Measurements from ENCODE around the gene TRIM27.
"Not testable (repeated sequence)": the region's sequence is repeated elsewhere in the genome, so short reads cannot be mapped to it uniquely, and the experiment has no call there.

Gene TRIM27

DNA sequence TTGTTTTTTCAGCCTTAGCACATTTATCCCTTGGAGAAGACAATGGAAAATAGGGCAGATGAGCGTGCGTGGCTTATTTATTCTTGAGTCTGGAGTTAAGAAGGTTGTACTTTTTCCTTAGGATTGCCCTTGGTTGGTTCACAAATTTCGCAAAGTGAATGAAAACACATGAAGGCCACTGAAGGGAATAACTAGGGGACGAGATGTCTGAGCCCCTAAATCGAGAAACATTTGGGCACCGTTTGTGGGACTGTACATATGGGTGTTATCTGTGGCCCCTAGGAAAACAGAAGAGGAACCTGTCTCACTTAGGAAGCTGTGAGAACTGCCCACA, 19.4 kb upstream of the TRIM27 start:
- DNase-seq (ENCODE audit: low read depth), result no peak

DNA sequence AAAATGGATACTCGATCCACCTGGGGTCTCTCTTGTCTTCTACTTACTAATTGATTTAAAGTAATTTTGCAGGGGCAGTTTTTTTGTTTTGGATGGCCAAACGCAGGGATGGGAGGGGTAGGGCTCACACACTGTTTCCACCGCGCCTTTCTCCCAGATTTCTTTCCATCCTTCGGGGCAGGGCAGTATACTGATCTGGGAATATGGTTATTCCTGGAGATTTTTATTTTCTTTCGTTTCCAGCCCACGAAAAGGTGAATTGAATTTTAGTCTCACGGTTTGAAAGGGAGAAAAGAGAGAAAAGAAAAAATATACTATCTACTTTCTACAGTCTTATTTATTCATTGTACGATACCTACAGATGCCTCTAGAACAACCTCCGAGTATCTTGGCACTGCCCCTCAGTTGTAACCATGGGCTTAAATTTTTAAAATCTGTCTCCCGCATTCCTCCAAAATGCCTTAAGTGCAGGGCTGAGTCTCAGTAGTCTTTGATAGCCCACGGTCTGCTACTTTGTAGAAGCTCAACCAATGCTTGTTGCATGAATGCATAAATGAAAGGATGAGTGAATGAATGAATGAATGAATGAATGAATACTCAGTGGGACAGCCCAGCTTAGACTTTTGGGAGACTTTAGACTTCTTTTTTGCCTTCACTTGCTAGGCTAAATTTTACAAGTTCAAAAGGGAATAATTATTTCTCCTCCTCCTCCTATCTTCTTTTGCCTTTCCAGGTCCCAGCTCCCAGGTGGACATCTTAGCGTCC, 18.1 kb upstream of the TRIM27 start:
- DNase-seq (ENCODE audit: low read depth), result no peak

DNA sequence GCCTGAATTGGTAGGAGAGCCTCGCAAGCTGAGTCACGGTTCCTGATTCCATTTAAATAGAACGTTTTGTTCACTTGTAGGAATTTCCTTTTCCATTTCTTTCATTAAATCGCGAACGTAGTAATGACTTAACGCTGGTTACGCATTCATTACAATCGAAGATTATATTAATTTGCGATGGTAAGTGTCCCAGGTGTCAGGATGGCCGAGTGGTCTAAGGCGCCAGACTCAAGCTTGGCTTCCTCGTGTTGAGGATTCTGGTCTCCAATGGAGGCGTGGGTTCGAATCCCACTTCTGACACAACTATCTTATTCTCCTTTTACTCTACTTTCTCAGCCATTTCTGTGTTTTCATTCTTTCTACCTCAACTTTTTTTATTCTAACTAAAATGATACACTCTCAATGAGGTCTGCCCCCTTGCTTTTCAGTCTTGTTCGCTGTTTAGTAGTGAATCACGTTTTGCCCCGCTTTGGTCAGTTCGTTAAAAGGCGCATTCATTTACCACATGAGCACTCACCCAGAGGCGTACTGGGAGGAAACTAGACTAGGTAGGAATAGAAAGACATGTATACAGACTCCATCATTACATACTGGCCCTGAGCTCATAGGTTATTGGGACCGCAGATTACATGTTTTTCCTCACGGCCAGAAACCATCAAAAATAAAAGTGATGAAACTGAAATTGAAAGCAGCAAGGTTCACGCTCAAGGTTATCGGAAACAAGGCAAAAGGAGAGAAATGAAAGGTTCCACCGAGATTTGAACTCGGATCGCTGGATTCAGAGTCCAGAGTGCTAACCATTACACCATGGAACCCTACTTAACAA, 17.3 kb upstream of the TRIM27 start:
- peak; percentile 42 for DNase-seq (ENCODE audit: low read depth)

DNA sequence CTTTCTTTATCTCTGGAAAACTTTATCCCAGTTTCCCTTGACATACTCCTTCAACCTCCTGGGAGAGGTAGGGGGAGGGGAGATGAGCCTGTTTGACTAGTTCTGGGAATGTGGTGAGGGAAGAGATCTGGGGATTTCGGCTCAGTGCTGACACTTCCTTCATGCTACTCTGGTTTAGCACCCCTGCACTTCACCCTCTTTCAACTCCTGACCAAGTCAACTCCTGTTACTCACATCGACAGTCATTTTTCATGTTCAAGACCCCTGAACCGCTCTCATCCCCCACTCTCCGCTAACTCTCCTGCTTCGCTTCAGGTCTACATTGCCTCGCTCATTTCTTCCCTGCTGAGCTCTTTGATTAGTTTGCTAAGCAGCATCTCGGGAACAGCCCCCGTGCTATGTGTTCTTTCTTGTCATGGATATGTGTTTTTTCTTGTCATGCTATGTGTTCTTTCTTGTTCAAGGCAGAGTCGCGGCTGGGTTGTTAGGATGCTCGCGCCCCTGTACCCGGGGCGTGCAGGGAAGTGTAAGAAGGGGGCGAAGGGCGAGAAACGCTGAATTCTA, 16.6 kb upstream of the TRIM27 start:
- no peak for DNase-seq (ENCODE audit: low read depth)

DNA sequence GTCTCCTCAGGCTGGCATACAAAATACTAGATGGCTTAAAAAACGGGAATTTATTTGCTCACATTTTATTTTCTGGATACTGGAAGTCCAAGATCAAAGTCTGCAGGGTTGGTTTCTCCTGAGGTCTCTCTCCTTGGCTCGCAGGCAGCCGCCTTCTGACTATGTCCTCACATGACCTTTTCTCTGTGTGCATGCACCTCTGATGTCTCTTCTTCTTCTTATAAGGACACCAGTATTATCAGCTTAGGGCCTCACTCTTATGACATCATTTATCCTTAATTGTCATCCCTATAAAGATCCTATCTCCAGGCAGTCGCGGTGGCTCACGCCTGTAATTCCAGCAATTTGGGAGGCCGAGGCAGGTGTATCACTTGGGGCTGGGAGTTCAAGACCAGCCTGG, 9.3 kb upstream of the TRIM27 start:
- no peak for DNase-seq (ENCODE audit: low read depth)

DNA sequence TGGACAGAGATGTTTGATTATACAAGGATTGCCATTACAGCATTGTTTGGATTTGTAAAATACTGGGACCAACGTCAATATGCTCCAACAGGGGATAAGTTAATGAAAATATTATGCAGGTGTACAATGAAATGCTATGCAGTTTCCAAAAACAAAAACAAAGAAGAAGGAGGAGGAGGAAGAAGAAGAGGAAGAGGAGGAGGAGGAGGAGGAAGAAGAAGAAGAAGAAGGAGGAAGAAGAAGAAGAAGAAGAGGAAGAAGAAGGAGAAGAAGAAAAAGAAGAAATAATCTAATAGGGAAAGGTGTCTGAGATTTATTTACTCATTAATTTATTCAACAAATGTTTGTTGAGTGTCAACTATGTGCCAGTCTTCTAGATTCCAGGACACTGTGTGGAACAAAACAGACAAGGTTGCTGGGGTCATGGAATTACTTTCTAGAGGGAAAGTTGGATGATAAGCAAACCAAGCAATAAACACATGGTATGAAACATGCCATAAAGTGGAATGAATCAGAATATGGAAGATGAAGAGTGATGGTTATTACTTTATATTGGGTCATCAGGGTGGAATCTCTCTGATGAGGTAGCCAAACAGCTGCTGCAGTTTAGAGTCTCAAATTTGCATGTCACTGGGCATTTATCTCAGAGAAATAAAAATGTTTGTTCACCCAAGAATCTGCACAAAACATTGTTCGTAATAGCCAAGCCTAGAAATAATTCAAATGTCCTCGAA, 6.3 kb upstream of the TRIM27 start:
- no peak for DNase-seq (ENCODE audit: low read depth)

DNA sequence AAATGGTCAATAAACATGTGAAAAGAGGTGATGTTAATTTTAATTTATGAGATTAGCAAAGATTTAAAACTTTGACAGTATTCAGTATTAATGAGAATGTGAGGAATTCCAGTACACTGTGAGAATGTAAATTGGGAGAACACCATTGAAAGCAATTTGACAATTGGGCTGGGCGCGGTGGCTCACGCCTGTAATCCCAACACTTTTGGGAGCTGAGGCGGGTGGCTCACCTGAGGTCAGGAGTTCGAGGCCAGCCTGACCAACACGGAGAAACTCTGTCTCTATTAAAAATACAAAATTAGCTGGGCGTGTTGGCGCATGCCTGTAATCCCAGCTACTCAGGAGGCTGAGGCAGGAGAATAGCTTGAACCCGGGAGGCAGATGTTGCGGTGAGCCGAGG, 5.6 kb upstream of the TRIM27 start:
- not testable (repeated sequence) for DNase-seq (ENCODE audit: low read depth)

DNA sequence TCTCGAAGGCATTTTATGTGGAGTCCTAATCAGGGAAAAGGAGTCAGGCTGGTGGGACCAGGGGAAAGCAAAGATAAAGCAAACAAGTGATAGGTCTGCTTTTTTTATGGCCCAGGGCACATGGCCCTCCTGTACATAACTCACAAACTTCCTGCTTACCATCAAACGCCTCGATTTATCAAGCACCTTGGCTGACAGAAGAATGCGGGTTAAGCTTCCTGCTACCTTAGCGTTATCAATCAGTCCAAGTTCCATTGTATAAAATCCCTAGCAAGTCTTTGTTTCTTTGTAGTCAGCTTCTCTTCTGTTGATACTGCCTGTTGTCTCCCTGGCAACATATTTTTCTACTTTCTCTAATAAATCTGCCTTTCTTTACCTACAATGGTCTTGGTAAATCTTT, 4.1 kb upstream of the TRIM27 start:
- DNase-seq (ENCODE audit: low read depth), result no peak

DNA sequence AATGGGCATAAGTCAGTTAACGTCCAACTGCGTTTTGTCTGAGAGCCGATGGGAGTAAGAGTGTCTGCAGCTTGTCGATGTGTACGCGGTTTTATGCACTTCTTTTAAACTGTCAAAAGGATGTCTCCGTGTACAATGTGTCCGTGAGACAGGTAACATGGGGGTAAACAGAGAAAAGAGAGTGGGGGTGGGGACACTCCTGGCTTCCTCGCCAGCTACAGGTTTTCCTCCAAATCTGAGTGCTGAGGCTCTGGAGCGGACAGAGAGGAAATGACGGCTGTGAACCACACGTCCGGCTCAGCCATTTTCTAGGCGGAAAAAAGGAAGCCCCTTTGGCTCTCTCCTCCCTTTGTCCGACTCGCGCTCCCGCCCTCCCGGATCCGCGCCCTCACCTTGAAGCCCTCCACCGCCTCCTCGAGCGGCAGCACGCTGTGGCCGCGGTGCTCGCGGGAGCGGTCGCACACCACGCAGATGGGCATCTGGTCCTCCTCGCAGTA, 916 bp downstream of the TRIM27 start:
- no peak for DNase-seq (ENCODE audit: low read depth)

DNA sequence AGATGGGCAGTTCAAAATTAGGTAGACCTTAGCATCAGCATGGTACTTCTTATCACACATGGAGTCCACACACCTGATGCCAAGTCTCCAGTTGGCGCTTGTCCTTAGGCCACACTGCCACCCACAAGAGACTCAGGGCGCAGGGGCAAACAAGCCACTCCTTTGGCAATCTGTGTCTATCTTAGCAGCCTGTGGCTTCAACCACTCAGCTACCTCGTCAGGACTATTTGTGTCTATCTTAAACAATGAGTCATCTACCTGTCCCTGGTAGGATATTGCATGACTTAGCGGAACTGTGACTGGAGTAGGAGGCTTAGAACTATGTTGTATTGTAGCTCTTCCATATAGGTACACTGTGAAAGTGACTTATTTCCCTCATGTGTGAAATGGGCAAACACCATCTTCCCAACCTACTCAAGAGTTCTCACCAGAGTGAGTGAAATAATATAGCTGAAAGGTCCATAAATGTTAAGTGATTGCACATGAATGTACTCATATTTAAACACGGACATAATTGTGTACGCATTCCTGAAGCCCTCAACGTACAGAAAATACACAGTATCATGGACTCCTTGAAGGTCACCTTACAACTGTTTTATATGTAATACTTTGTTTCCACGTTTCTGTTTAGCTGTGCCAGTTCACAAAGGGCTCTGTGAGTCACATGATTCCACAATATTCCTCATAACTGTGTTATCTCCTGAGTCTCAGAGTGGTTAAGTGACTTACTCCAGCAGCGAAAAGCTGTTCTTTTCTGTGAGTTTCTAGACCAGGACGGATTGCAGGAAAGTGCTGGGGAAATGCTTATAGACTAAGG, 1.6 kb downstream of the TRIM27 start:
- DNase-seq (ENCODE audit: low read depth), result no peak

DNA sequence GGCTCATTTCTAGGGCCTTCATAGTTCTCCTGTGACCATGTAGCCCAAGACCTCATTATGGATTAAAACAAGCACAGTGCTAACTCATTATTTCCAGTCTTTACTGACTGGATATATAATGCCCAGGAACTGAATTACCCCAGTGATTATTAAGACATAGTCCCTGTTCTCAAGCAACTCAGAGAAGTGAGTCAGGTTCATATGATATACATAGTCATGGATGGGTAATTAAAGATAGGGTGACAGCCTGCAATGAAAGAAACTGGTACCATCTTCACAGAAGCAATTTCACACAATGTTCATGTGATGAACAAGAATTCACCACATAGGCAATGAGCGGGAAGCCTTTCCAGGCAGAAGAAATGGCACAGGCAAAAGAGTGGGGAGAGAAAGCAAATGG, 3.5 kb downstream of the TRIM27 start:
- DNase-seq (ENCODE audit: low read depth), result no peak

DNA sequence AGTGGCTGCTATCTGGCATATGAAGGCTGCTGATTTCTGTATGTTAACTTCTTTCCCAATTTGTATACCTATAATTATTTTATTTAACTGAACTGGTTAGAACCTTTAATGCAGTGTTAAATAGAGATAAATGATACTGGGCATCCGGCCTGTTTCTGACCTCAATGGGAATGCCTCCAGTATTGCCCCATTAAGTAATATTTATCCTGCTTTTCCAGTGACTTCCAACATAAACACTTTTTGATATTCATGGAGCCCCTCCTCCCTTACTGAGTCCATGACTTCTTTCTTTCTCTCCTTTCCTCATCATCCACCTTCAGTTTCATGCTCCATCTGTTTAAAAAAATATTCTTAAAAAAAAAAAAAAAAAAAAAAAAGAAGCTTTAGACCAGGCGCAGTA, 8.8 kb downstream of the TRIM27 start:
- no peak for DNase-seq (ENCODE audit: low read depth)

DNA sequence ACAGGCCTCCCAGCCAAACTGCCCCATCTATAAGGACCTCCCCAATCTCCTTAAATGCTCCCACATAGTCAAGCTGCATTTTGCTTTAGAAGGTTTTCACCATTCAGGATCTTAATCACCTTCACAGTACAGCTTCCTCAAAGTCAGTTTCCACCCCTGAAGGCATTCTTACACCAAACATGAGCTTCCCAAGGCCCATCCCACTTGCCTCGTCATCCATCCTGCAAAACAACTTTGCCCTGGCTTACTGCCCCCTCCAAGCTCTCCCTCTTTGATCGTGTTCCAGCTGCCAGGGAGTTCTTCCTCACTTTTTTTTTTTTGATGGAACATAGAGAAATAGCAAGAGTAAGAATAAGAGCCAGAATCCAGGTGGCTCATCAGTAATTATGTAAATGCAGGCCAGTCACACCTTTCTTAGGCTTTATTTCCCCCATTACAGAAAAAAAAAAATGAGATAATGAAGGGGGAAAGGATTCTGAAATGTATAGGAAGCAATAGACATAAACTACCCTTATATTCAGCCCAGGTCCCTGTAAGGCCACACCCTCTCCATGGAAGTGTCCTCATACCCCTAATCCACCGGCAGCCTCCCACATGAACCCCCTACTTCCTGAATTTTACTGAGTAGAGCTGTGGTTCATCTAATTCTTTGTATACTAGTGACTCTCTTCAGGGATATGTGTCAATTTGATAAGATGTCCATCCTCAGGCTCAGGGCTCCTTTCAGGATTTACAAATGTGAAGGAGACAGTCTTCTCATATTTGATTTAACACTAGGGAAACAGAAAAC, 12.7 kb downstream of the TRIM27 start:
- DNase-seq (ENCODE audit: low read depth), result no peak

DNA sequence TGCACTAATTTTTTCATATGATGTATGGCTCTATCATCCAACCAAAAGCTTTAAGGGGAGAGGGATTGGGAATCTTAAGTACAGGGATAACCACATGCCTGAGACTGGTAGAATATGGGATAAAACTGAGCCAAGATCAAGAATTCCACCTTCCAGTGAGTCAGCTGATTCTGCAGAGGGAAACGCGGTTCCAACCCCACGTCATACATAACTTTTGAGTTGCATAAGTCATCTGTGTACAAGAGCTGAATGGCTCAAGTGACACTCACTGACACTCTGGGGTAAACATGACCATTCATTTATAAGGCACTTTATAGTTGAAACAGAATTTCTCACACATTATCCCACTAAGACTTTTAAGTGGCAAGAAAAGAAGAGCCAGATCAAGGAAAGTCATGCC, 16.4 kb downstream of the TRIM27 start:
- DNase-seq (ENCODE audit: low read depth), result no peak

DNA sequence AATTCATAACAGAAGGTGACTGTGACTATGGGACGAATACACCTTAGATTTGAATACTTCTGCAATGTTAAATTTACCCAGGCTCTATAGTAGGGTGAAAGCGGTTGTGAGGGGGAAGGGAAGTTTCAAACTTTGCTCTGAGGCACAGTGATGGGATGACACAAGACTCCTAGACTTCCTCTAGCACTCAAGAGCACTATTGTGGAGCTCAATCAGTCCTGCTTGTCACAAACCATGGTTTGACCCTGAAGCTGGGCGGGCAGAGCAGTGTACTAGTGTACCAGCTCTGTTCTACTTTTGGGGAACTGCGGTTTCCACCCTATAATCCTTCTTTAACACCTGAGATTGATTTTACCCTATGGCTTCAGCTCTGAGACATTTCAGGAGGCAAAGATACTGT, 17.1 kb downstream of the TRIM27 start:
- DNase-seq (ENCODE audit: low read depth), result no peak

DNA sequence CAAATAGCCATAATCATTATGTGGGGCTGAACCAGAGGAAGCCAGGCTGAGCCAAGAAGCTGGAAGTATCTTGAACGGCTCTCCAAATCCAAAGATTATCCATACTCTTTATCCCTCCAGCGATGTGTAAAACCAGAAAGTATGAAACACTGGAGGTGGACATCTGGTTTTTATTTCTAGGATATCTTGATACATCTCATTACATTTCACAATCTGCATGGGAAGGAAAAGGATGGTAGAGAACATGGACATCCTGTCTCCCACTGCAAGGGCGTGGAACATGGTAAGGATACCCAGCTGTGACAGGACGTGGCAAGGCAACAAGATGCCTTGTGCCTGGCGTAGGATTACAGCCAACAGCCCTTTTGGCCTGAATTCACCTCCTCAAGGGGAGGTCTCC, 20.1 kb downstream of the TRIM27 start:
- DNase-seq (ENCODE audit: low read depth), result no peak

DNA sequence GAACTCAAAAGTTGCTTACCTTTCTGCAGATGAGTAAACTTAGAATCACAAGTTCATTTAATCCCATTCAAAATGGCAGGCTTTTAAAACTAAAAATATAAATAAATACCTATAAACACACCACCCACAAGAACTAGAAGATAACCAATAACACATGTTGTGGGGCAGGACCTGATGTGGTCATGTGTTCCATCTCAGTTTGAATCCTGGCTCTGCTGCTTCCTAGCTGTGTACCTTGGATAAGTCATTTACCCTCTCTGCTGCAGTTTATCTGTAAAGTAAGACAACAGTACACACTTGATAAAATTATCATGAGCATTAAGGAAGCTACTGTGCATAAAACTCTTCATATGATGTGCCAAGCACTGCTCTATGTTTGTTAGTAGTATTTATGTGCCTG, 22.0 kb downstream of the TRIM27 start:
- DNase-seq (ENCODE audit: low read depth), result no peak

DNA sequence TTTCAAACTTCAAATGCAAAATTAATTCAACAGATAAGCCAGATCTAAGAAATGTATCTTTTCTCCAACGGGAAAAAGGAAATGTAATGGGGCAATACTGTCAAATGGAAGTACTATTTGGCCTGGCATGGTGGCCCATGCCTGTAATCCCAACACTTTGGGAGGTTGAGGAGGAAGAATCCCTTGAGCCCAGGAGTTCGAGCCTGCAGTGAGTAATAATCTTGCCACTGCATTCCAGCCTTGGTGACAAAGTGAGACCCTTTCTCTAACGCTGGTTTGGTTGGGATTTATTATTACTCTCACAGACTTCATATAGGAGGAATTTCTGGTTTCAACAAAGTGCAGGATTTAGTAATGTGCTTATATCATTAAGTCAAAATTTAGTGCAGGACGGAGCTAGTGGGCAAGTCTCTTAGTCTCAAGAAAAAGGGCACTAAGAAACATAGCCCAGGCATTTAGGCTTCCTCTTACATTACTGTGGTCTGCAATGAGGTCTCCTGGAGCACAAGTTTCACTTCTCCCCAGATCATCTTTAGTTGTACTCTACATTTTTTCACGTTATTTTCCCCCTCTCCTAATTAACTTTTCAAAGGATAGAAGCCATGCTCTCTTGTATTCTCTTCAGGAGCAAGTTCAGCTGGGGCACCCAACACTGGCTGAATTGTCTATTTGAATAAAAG, 23.1 kb downstream of the TRIM27 start:
- DNase-seq (ENCODE audit: low read depth), result no peak

DNA sequence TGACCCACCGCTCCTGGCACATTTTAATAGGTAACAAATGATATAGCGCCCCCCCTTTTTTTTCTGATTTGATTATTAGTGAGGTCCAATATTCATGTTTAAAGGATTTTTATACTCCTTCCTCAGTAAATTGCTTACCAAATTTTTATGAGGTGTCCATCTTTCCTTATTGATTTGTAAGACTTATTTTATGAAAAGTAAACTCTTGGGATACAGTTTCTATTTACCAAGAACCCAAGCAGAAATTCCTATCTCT, 25.1 kb downstream of the TRIM27 start:
- no peak for DNase-seq (ENCODE audit: low read depth)

DNA sequence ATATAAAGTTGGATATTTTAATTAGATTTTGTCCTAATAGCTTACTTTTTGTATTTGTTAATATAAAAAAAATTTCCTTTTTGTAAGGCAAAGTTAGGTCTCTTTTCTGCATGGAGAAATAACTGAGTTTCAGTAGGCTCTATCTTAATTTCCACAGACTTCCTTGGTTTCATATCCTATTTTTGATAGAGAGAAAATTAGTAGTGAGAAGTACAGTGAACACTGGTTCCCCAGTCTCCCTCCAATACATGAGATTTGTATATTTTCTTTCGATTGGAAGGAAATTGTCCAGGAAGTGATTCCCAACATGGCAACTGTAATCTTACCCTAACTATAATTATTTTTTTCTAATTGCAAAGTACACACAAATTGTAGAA, 26.4 kb downstream of the TRIM27 start:
- no peak for DNase-seq (ENCODE audit: low read depth)

Data from stimulated activated CD8-positive, alpha-beta memory T cell treated with anti-CD3 and anti-CD28 coated beads, Interleukin-12 subunit alpha, Interleukin-12 subunit beta, amount 100 ng/mL, for 4 hours (primary cell).